ENCODE data around the gene FNDC10.

Gene FNDC10

GRCh38 chr1:1616045-1616790 lies 16.3 kb upstream of the FNDC10 start:
- DNase-seq (ENCODE audit: low read depth in 2 of 2, low spot score in 1 of 2), result no peak

GRCh38 chr1:1615256-1616044 lies 15.5 kb upstream of the FNDC10 start, which contains the start of gene MIB2:
TSS of gene MIB2 (plus strand) at chr1:1615500. CDS start at chr1:1623453, 7,953 bp downstream.
- DNase-seq (ENCODE audit: low read depth in 2 of 2, low spot score in 1 of 2), result peak; percentile 89 to 95

GRCh38 chr1:1614954-1615255 lies 15.0 kb upstream of the FNDC10 start:
- no peak for DNase-seq (ENCODE audit: low read depth in 2 of 2, low spot score in 1 of 2)

GRCh38 chr1:1614204-1614953 lies 14.4 kb upstream of the FNDC10 start:
- DNase-seq (ENCODE audit: low read depth in 2 of 2, low spot score in 1 of 2), result no peak

GRCh38 chr1:1613509-1614082 lies 13.7 kb upstream of the FNDC10 start:
- no peak for DNase-seq (ENCODE audit: low read depth in 2 of 2, low spot score in 1 of 2)

GRCh38 chr1:1612104-1612400 lies 12.1 kb upstream of the FNDC10 start:
- no peak for DNase-seq (ENCODE audit: low read depth in 2 of 2, low spot score in 1 of 2)

GRCh38 chr1:1610796-1611195 lies 10.9 kb upstream of the FNDC10 start:
- no peak for DNase-seq (ENCODE audit: low read depth in 2 of 2, low spot score in 1 of 2)

- no peak for DNase-seq (ENCODE audit: low read depth in 2 of 2, low spot score in 1 of 2)
Measured at GRCh38 chr1:1609822-1610485, 10.0 kb upstream of the FNDC10 start.

GRCh38 chr1:1606232-1606631 lies 6.3 kb upstream of the FNDC10 start:
- no peak for DNase-seq (ENCODE audit: low read depth in 2 of 2, low spot score in 1 of 2)

- no peak for DNase-seq (ENCODE audit: low read depth in 2 of 2, low spot score in 1 of 2)
Measured at GRCh38 chr1:1605724-1606123, 5.8 kb upstream of the FNDC10 start.

GRCh38 chr1:1605034-1605591 lies 5.2 kb upstream of the FNDC10 start:
- DNase-seq (ENCODE audit: low read depth in 2 of 2, low spot score in 1 of 2), result no peak

GRCh38 chr1:1604374-1605033 lies 4.6 kb upstream of the FNDC10 start:
- no peak for DNase-seq (ENCODE audit: low read depth in 2 of 2, low spot score in 1 of 2)

- DNase-seq (ENCODE audit: low read depth in 2 of 2, low spot score in 1 of 2), result no peak
Measured at GRCh38 chr1:1603671-1604373, 3.9 kb upstream of the FNDC10 start.

- no peak for DNase-seq (ENCODE audit: low read depth in 2 of 2, low spot score in 1 of 2)
Measured at GRCh38 chr1:1602968-1603506, 3.1 kb upstream of the FNDC10 start.

- DNase-seq (ENCODE audit: low read depth in 2 of 2, low spot score in 1 of 2), result no peak
Measured at GRCh38 chr1:1602304-1602967, 2.5 kb upstream of the FNDC10 start.

- DNase-seq (ENCODE audit: low read depth in 2 of 2, low spot score in 1 of 2), result no peak
Measured at GRCh38 chr1:1601564-1602303, 1.8 kb upstream of the FNDC10 start.

- no peak for DNase-seq (ENCODE audit: low read depth in 2 of 2, low spot score in 1 of 2)
Measured at GRCh38 chr1:1600861-1601563, 1.1 kb upstream of the FNDC10 start.

Data from stimulated activated CD8-positive, alpha-beta memory T cell treated with anti-CD3 and anti-CD28 coated beads, Interleukin-4, amount 100 ng/mL, for 1 hour (primary cell).